ENCODE data around the gene DNAJC27.

DNAJC27 gene

GRCh38 chr2:24917731-24918325 lies 53.9 kb downstream of the DNAJC27 start:
- no peak for TF ChIP-seq CTCF (IDR thresholded peaks at IDR 0.05; ENCODE audit: insufficient read depth, missing control alignments)
- FAIRE-seq (no peak), DNase-seq (ENCODE audit: insufficient read length, low spot score) (no peak)

GRCh38 chr2:24917086-24917485 lies 54.7 kb downstream of the DNAJC27 start:
- FAIRE-seq (no peak), DNase-seq (ENCODE audit: insufficient read length, low spot score) (no peak)
- TF ChIP-seq CTCF (IDR thresholded peaks at IDR 0.05; ENCODE audit: insufficient read depth, missing control alignments): no peak

GRCh38 chr2:24915796-24916195 lies 56.0 kb downstream of the DNAJC27 start:
- no peak for DNase-seq (ENCODE audit: insufficient read length, low spot score)
- no peak for FAIRE-seq
- no peak for TF ChIP-seq CTCF (IDR thresholded peaks at IDR 0.05; ENCODE audit: insufficient read depth, missing control alignments)

GRCh38 chr2:24915175-24915574 lies 56.6 kb downstream of the DNAJC27 start:
- FAIRE-seq (no peak), DNase-seq (ENCODE audit: insufficient read length, low spot score) (no peak)
- no peak for TF ChIP-seq CTCF (IDR thresholded peaks at IDR 0.05; ENCODE audit: insufficient read depth, missing control alignments)

- FAIRE-seq: no peak
Measured at GRCh38 chr2:24914713-24915112, 57.0 kb downstream of the DNAJC27 start.

GRCh38 chr2:24913911-24914310 lies 57.8 kb downstream of the DNAJC27 start:
- no peak for DNase-seq (ENCODE audit: insufficient read length, low spot score)
- no peak for FAIRE-seq
- TF ChIP-seq CTCF (IDR thresholded peaks at IDR 0.05; ENCODE audit: insufficient read depth, missing control alignments): no peak

More at GRCh38 chr2:24914713-24915112, 57.0 kb downstream of the DNAJC27 start:
- TF ChIP-seq CTCF (IDR thresholded peaks at IDR 0.05; ENCODE audit: insufficient read depth, missing control alignments): no peak
- DNase-seq (ENCODE audit: insufficient read length, low spot score): no peak

GRCh38 chr2:24912986-24913385 lies 58.8 kb downstream of the DNAJC27 start:
- TF ChIP-seq CTCF (IDR thresholded peaks at IDR 0.05; ENCODE audit: insufficient read depth, missing control alignments): no peak
- FAIRE-seq: no peak
- DNase-seq (ENCODE audit: insufficient read length, low spot score): no peak
